HepG2 (cell line): ENCODE measurements around the gene ZFPM1. TPM values are rescaled to one million over a fixed set of nuclear protein-coding genes. Genes with fewer than 3 reads are reported as not detected.
A peak's percentile ranks its signal among the peaks of the same experiment; 100 is the strongest.

ENCODE experiments used
- ADNP ChIP-seq: sonication (generic); formaldehyde crosslinking; IDR thresholded peaks from 2 replicates; pipeline ENCODE4 v1.4.0; 2020; ENCODE audit warnings: missing genetic modification reagents
- AGO2 ChIP-seq: fragments of 200-400 bp; formaldehyde crosslinking; optimal IDR thresholded peaks from 2 replicates; pipeline ENCODE3; 2017; ENCODE audit warnings: mild to moderate bottlenecking, low read depth, low read length, moderate library complexity
- DNMT3B ChIP-seq: conservative IDR thresholded peaks from 2 replicates; pipeline ENCODE4 v1.6.1; 2016; ENCODE audit warnings: missing biosample characterization, control low read depth
- DZIP1 ChIP-seq: sonication (generic); formaldehyde crosslinking; IDR thresholded peaks from 2 replicates; pipeline ENCODE4 v1.5.0; 2020; ENCODE audit warnings: mild to moderate bottlenecking, missing genetic modification reagents
- FOXO4 ChIP-seq: sonication (generic); formaldehyde crosslinking; conservative IDR thresholded peaks from 2 replicates; pipeline ENCODE4 v1.8.1; 2023; ENCODE audit warnings: missing genetic modification reagents
- HNF4G ChIP-seq, 2 experiments: sonication (generic) in 1 of 2; formaldehyde crosslinking in 1 of 2; IDR thresholded peaks; 2 replicates each; pipeline versions ENCODE4 v1.4.0 to v1.6.1; 2011 to 2020; ENCODE audit warnings: borderline replicate concordance in 2 of 2, low read depth in 2 of 2, mild to moderate bottlenecking in 2 of 2, low read length in 1 of 2, missing genetic modification reagents in 1 of 2, moderate library complexity in 1 of 2
- POLR2A ChIP-seq, 2 experiments: IDR thresholded peaks; 2 replicates each; pipeline ENCODE4 v1.6.1; 2011; ENCODE audit warnings: low read depth in 2 of 2, low read length in 2 of 2, mild to moderate bottlenecking in 1 of 2, moderate library complexity in 1 of 2; ENCODE audit not compliant: insufficient read depth in 1 of 2
- RXRA ChIP-seq: sonication (generic); formaldehyde crosslinking; IDR thresholded peaks from 2 replicates; pipeline ENCODE4 v1.5.1; 2020; ENCODE audit warnings: missing genetic modification reagents
- SATB2 ChIP-seq: sonication (generic); formaldehyde crosslinking; IDR thresholded peaks from 2 replicates; pipeline ENCODE4 v1.5.0; 2020; ENCODE audit warnings: missing genetic modification reagents
- SRY ChIP-seq: sonication (generic); formaldehyde crosslinking; IDR thresholded peaks from 2 replicates; pipeline ENCODE4 v1.8.0; 2022; ENCODE audit warnings: mild to moderate bottlenecking, missing genetic modification reagents
- TARDBP ChIP-seq: sonication (generic); formaldehyde crosslinking; IDR thresholded peaks from 2 replicates; pipeline ENCODE4 v1.8.0; 2022; ENCODE audit warnings: mild to moderate bottlenecking, missing genetic modification reagents
- U2AF2 ChIP-seq: fragments of 200-400 bp; formaldehyde crosslinking; IDR thresholded peaks from 2 replicates; pipeline ENCODE4 v1.6.1; 2017; ENCODE audit warnings: low read depth, mild to moderate bottlenecking, low read length
- ZBTB7A ChIP-seq: sonication (generic); formaldehyde crosslinking; IDR thresholded peaks from 2 replicates; pipeline ENCODE4 v1.8.0; 2022; ENCODE audit warnings: mild to moderate bottlenecking, missing genetic modification reagents
- ZNF414 ChIP-seq: sonication (generic); formaldehyde crosslinking; IDR thresholded peaks from 2 replicates; pipeline ENCODE4 v1.5.0; 2020; ENCODE audit warnings: missing genetic modification reagents
- ZNF557 ChIP-seq: sonication (generic); formaldehyde crosslinking; IDR thresholded peaks from 2 replicates; pipeline ENCODE4 v1.4.0; 2020; ENCODE audit warnings: missing genetic modification reagents
- ZNF687 ChIP-seq: sonication (generic); formaldehyde crosslinking; IDR thresholded peaks from 2 replicates; pipeline ENCODE4 v1.5.1; 2020; ENCODE audit warnings: mild to moderate bottlenecking, missing genetic modification reagents, moderate library complexity
- ZNF703 ChIP-seq: sonication (generic); formaldehyde crosslinking; IDR thresholded peaks from 2 replicates; pipeline ENCODE4 v1.5.1; 2020; ENCODE audit warnings: missing genetic modification reagents, mild to moderate bottlenecking, moderate library complexity, borderline replicate concordance
- ZNF709 ChIP-seq: sonication (generic); formaldehyde crosslinking; IDR thresholded peaks from 2 replicates; pipeline ENCODE4 v1.5.0; 2020; ENCODE audit warnings: mild to moderate bottlenecking, missing genetic modification reagents
- ZNF83 ChIP-seq: sonication (generic); formaldehyde crosslinking; IDR thresholded peaks from 2 replicates; pipeline ENCODE4 v1.4.0; 2020; ENCODE audit warnings: missing genetic modification reagents, mild to moderate bottlenecking, borderline replicate concordance
- ZSCAN21 ChIP-seq: sonication (generic); formaldehyde crosslinking; IDR thresholded peaks from 2 replicates; pipeline ENCODE4 v1.8.0; 2022; ENCODE audit warnings: mild to moderate bottlenecking, missing genetic modification reagents, moderate library complexity, borderline replicate concordance
- ZSCAN9 ChIP-seq: IDR thresholded peaks from 2 replicates; pipeline ENCODE4 v1.6.1; 2016; ENCODE audit warnings: borderline replicate concordance
- polyA plus RNA-seq, 8 experiments: library from polyadenylated mRNA; depleted of rRNA in 3 of 8; stranded (reverse) in 7 of 8; unstranded in 1 of 8; fragments of >200 nt; fragmentation: Illumina TruSeq in 4 of 8; extraction: Trizol in 4 of 8; gene quantifications; 2 replicates each; pipeline versions ENCODE4 v1.2.1 to v1.2.3, GENCODE V29; 2011 to 2016; ENCODE audit warnings: low read depth in 4 of 8, missing spikeins in 1 of 8, mixed read lengths in 1 of 8; ENCODE audit not compliant: insufficient read depth in 1 of 8
- total RNA-seq, 5 experiments: library from RNA; depleted of rRNA; stranded (reverse); fragments of >200 nt; fragmentation: Illumina TruSeq; extraction: Trizol; gene quantifications; 2 replicates each; pipeline ENCODE4 v1.2.3, GENCODE V29; 2016; ENCODE audit warnings: low read depth in 1 of 5

Gene ZFPM1
- total and polyA plus RNA-seq, 2 of the 13 experiments (the other 11 are each of a cell fraction or from before 2014, with no cell fraction given): 1.3 to 3.8 TPM

- TF ChIP-seq ZNF703 (CRISPR knock-in tag) (no peak), SRY (CRISPR knock-in tag) (no peak), TARDBP (CRISPR knock-in tag) (no peak), POLR2A (IDR thresholded peaks at IDR 0.05; ENCODE audit: insufficient read depth in 1 of 2, low read depth in 2 of 2, low read length in 2 of 2) (peak in 1 of 2 experiments; percentile 42; a peak in 1 of 4 replicates), DNMT3B (CRISPR knock-in tag) (no peak), SATB2 (CRISPR knock-in tag) (no peak), ZNF687 (CRISPR knock-in tag) (peak; percentile 16; the same call in 1 of the 2 replicates), ZNF83 (CRISPR knock-in tag) (no peak), ZNF557 (CRISPR knock-in tag) (no peak), RXRA (CRISPR knock-in tag) (no peak), U2AF2 (no peak), ZBTB7A (CRISPR knock-in tag) (0 out of 2 replicates have a peak, but pooled peaks have one; percentile 34), ZNF414 (0 out of 2 replicates have a peak, but pooled peaks have one; percentile 47), ZNF709 (CRISPR knock-in tag) (no peak), DZIP1 (CRISPR knock-in tag) (peak; percentile 79; the same call in 1 of the 2 replicates), FOXO4 (0 out of 2 replicates have a peak, but pooled peaks have one; percentile 77), ZSCAN9 (no peak), HNF4G (IDR thresholded peaks at IDR 0.05; ENCODE audit: borderline replicate concordance, low read depth, low read length) (no peak), HNF4G (CRISPR knock-in tag; IDR thresholded peaks at IDR 0.05; ENCODE audit: borderline replicate concordance, low read depth) (no peak), ZSCAN21 (CRISPR knock-in tag) (peak; percentile 100), ADNP (peak; percentile 67; the same call in 1 of the 2 replicates), AGO2 (peak; percentile 42)
Observed at GRCh38 chr16:88486398-88487123, 33.5 kb downstream of the ZFPM1 start (continued).
